Lung (tissue), 12 donors: ENCODE data around the gene CTSD. TPM values are rescaled to one million over a fixed set of nuclear protein-coding genes. Genes with fewer than 3 reads are reported as not detected.

Source experiments
- ATAC-seq: fragments of 200-7000 bp; cut with Tn5 transposase; one replicate; pipeline ENCODE4 v1.9.1; 2020; ENCODE audit warnings: moderate number of reproducible peaks; ENCODE audit not compliant: insufficient read depth, low FRiP score
- DNase-seq, 3 donors: peaks; one replicate each; pipeline ENCODE4 v3.0.0-alpha.2; 2013 to 2017
- H3K27ac ChIP-seq, 2 donors: one replicate each; pipeline ENCODE4 v1.5.1; 2013; ENCODE audit warnings: mild to moderate bottlenecking in 2 of 2, moderate library complexity in 2 of 2, control low read depth in 1 of 2, inconsistent platforms in 1 of 2, low read depth in 1 of 2, low read length in 1 of 2
- H3K27me3 ChIP-seq, 3 donors: one replicate each; pipeline ENCODE4 v1.5.1; 2013; ENCODE audit warnings: low read length in 2 of 3; ENCODE audit not compliant: control insufficient read depth in 3 of 3, insufficient read depth in 3 of 3
- H3K36me3 ChIP-seq, 4 donors: one replicate each; pipeline ENCODE4 v1.5.1; 2013; ENCODE audit warnings: low read length in 4 of 4, mild to moderate bottlenecking in 1 of 4, moderate library complexity in 1 of 4; ENCODE audit not compliant: control insufficient read depth in 4 of 4, insufficient read depth in 4 of 4
- H3K4me1 ChIP-seq, 5 donors: one replicate each; pipeline ENCODE4 v1.5.1; 2013; ENCODE audit warnings: low read length in 5 of 5, mild to moderate bottlenecking in 2 of 5, moderate library complexity in 1 of 5; ENCODE audit not compliant: control insufficient read depth in 5 of 5, insufficient read depth in 5 of 5
- H3K4me3 ChIP-seq: one replicate; pipeline ENCODE4 v1.5.1; 2013; ENCODE audit warnings: mild to moderate bottlenecking, control low read depth, moderate library complexity
- H3K9ac ChIP-seq, 2 donors: one replicate each; pipeline ENCODE4 v1.5.1; 2013; ENCODE audit warnings: low read length in 2 of 2, control low read depth in 1 of 2; ENCODE audit not compliant: insufficient read depth in 1 of 2
- H3K9me3 ChIP-seq, 4 donors: one replicate each; pipeline ENCODE4 v1.5.1; 2013; ENCODE audit warnings: low read length in 3 of 4, mild to moderate bottlenecking in 1 of 4, moderate library complexity in 1 of 4; ENCODE audit not compliant: control insufficient read depth in 4 of 4, insufficient read depth in 3 of 4
- CTCF ChIP-seq: IDR thresholded peaks from 2 replicates; pipeline ENCODE4 v1.5.1; 2012; ENCODE audit warnings: mild to moderate bottlenecking; ENCODE audit errors: control extremely low read depth, extremely low read depth
- WGBS, 2 donors: extraction: QIAGEN DNeasy Blood & Tissue Kit; methylation state at CpG; one replicate each; pipeline ENCODE4 v1.1.7; 2013; 5-methylcytosine and 5-hydroxymethylcytosine counted together
- polyA plus RNA-seq, 2 donors: library from polyadenylated mRNA; stranded (reverse); fragments of 200-250 nt; gene quantifications; one replicate each; pipeline ENCODE4 v1.2.1, GENCODE V29; 2013
- total RNA-seq, 2 donors: library from RNA; depleted of rRNA in 1 of 2; stranded (reverse); fragments of >200 nt in 1 of 2; gene quantifications; one replicate each; pipeline ENCODE4 v1.2.1, GENCODE V29; 2014 to 2021
- donor health status: control.
- donor health status: control.
- donor health status: Bipolar disorder and iron deficiency.
- donor health status: healthy.
- donor health status: DM: yes; HTN: yes; CAD: no.

The CTSD gene
- total and polyA plus RNA-seq, 4 donors: 388 to 2,177 (median 1,949) TPM

GRCh38 chr11:1742869-1743584 lies 20.7 kb downstream of the CTSD start:
- H3K4me1 ChIP-seq: peaks cover 0 to 3% (median 0%) of the 10 kb centered on the region in 5 donors
- peaks cover 0 to 5% (median 0%) of the 10 kb centered on the region in 4 donors for H3K9me3 ChIP-seq
- no peaks in the 10 kb centered on the region for H3K36me3 ChIP-seq
- peaks cover 0 to 34% (median 9%) of the 10 kb centered on the region in 3 donors for H3K27me3 ChIP-seq
- TF ChIP-seq CTCF: no peak
- WGBS, 2 donors: 89 to 95% methylated on average over 3 of the region's 3 CpGs
- H3K27ac ChIP-seq: no peak overlapping the region
- no peak for ATAC-seq
- no peak overlapping the region for H3K9ac ChIP-seq
- H3K4me3 ChIP-seq: no peak overlapping the region
- DNase-seq: no peak

GRCh38 chr11:1742371-1742770 lies 21.4 kb downstream of the CTSD start:
- no peak for TF ChIP-seq CTCF
- ATAC-seq: no peak
- H3K4me3 ChIP-seq: no peak overlapping the region
- H3K9me3 ChIP-seq: peaks cover 0 to 6% (median 1%) of the 10 kb centered on the region in 4 donors
- H3K36me3 ChIP-seq: no peaks in the 10 kb centered on the region
- WGBS, 2 donors: 76 to 80% methylated on average over 4 of the region's 4 CpGs
- DNase-seq: no peak
- H3K4me1 ChIP-seq: peaks cover 0 to 3% (median 0%) of the 10 kb centered on the region in 5 donors
- H3K9ac ChIP-seq: no peak overlapping the region
- H3K27me3 ChIP-seq: peaks cover 0 to 28% (median 7%) of the 10 kb centered on the region in 3 donors
- no peak overlapping the region for H3K27ac ChIP-seq

- no peak for DNase-seq
- H3K4me1 ChIP-seq: peaks cover 0 to 3% (median 0%) of the 10 kb centered on the region in 5 donors
- H3K36me3 ChIP-seq: no peaks in the 10 kb centered on the region
- no peak for TF ChIP-seq CTCF
- 76 to 87% methylated on average over 4 of the region's 4 CpGs for WGBS, 2 donors
- peaks cover 0 to 26% (median 7%) of the 10 kb centered on the region in 3 donors for H3K27me3 ChIP-seq
- no peak overlapping the region for H3K4me3 ChIP-seq
- no peak overlapping the region for H3K27ac ChIP-seq
- no peak overlapping the region for H3K9ac ChIP-seq
- no peak for ATAC-seq
- peaks cover 0 to 8% (median 5%) of the 10 kb centered on the region in 4 donors for H3K9me3 ChIP-seq
These were observed 22.0 kb downstream of the CTSD start for GRCh38 chr11:1741741-1742140.
